ENCODE data around the gene KCNK2. TPM values are rescaled to one million over a fixed set of nuclear protein-coding genes. Genes with fewer than 3 reads are reported as not detected.

The KCNK2 gene
- polyA plus RNA-seq, 3 donors, result not detected

DNA sequence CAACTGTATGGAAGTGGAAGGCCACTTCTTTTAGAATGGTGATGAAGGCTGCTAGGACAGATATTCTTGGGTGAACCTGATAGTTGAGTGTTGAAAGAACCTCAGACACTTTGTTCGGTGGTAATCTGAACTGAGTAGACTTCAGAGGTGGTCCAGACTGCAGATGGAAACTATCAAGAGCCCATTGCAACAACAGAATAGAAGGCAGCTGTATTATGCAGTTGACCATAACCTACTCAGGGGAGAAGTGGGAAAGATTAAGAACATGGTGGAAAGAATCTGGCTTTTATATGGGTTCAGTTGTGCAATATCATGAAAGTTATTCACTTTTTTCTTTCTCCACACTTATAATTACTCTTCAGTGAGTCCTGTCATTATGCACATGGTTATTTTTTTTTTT, 194.0 kb downstream of the KCNK2 start:
- H3K27ac Mint-ChIP-seq, result no peak overlapping the region
- Histone ChIP-seq H3K9ac (ENCODE audit: insufficient read depth, low read length, poor library complexity, severe bottlenecking) (no peak overlapping the region), H3K27me3 (ENCODE audit: control insufficient read depth in 2 of 2, insufficient read depth in 2 of 2, low read length in 2 of 2) (no peaks in the 10 kb centered on the region), H3K36me3 (replicated peaks in 1 of 2; ENCODE audit: control insufficient read depth in 1 of 2, insufficient read depth in 2 of 2, low read length in 2 of 2) (no peaks in the 10 kb centered on the region), H3K4me2 (replicated peaks; ENCODE audit: extremely low read depth, low read length, poor library complexity, severe bottlenecking) (no peak overlapping the region), H4K20me1 (ENCODE audit: insufficient read depth, low read length) (no peaks in the 10 kb centered on the region), H2AFZ (ENCODE audit: insufficient read depth, low read depth, low read length, poor library complexity, severe bottlenecking) (no peak overlapping the region), H3K79me2 (ENCODE audit: insufficient read depth, low read length) (no peaks in the 10 kb centered on the region), H3K9me3 (replicated peaks in 1 of 2; ENCODE audit: control insufficient read depth in 1 of 2, insufficient read depth in 1 of 2, low read length in 2 of 2) (no peaks in the 10 kb centered on the region), H3K4me1 (ENCODE audit: control insufficient read depth in 1 of 2, insufficient read depth in 2 of 2, low read length in 2 of 2) (no peaks in the 10 kb centered on the region), H3K4me3 (replicated peaks in 1 of 3; ENCODE audit: low read depth in 2 of 3, low read length in 3 of 3) (no peak overlapping the region), H3K27ac (ENCODE audit: low read depth in 1 of 2, low read length in 2 of 2) (no peak overlapping the region)
- peaks cover 0 to 8% (median 2%) of the 10 kb centered on the region in 7 donors for H3K9me3 Mint-ChIP-seq
- peaks cover 0 to 1% (median 0%) of the 10 kb centered on the region in 3 donors for H3K27me3 Mint-ChIP-seq (ENCODE audit: low read depth in 3 of 3)
- no peaks in the 10 kb centered on the region for H3K36me3 Mint-ChIP-seq
- no peak for DNase-seq
- intact Hi-C loops (cut with micrococcal nuclease), result no loop called here
- 86% methylated on average over 1 of the region's 1 CpG for WGBS (ENCODE audit: insufficient coverage)
- no peak overlapping the region for H3K4me3 Mint-ChIP-seq
- H3K4me1 Mint-ChIP-seq, result no peaks in the 10 kb centered on the region
- TF ChIP-seq, protein P1, sequence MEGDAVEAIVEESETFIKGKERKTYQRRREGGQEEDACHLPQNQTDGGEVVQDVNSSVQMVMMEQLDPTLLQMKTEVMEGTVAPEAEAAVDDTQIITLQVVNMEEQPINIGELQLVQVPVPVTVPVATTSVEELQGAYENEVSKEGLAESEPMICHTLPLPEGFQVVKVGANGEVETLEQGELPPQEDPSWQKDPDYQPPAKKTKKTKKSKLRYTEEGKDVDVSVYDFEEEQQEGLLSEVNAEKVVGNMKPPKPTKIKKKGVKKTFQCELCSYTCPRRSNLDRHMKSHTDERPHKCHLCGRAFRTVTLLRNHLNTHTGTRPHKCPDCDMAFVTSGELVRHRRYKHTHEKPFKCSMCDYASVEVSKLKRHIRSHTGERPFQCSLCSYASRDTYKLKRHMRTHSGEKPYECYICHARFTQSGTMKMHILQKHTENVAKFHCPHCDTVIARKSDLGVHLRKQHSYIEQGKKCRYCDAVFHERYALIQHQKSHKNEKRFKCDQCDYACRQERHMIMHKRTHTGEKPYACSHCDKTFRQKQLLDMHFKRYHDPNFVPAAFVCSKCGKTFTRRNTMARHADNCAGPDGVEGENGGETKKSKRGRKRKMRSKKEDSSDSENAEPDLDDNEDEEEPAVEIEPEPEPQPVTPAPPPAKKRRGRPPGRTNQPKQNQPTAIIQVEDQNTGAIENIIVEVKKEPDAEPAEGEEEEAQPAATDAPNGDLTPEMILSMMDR (IDR thresholded peaks at IDR 0.05), result no peak

DNA sequence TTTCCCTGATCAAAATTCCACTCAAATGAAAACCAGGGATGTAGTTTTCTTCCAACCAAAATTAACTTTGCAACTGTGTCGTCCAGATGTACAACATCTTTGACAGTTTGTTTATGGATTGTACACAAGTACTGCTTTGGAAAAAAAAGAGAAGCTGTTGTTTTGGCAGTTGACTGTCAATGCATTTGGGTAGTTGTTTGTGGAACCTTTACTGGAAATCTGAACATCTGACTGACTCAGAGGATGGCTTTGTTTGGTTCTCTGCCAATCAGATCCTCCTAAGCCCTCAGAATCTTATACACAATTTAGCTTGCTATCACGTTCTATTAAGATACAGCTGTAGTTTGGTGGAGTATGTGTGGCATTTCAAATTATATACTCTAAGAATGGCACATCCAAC, 195.0 kb downstream of the KCNK2 start:
- no peak overlapping the region for H3K27ac Mint-ChIP-seq
- Histone ChIP-seq H3K4me1 (ENCODE audit: control insufficient read depth in 1 of 2, insufficient read depth in 2 of 2, low read length in 2 of 2) (no peaks in the 10 kb centered on the region), H3K36me3 (replicated peaks in 1 of 2; ENCODE audit: control insufficient read depth in 1 of 2, insufficient read depth in 2 of 2, low read length in 2 of 2) (no peaks in the 10 kb centered on the region), H3K4me3 (replicated peaks in 1 of 3; ENCODE audit: low read depth in 2 of 3, low read length in 3 of 3) (no peak overlapping the region), H3K27ac (ENCODE audit: low read depth in 1 of 2, low read length in 2 of 2) (no peak overlapping the region), H3K4me2 (replicated peaks; ENCODE audit: extremely low read depth, low read length, poor library complexity, severe bottlenecking) (no peak overlapping the region), H3K9me3 (replicated peaks in 1 of 2; ENCODE audit: control insufficient read depth in 1 of 2, insufficient read depth in 1 of 2, low read length in 2 of 2) (no peaks in the 10 kb centered on the region), H3K27me3 (ENCODE audit: control insufficient read depth in 2 of 2, insufficient read depth in 2 of 2, low read length in 2 of 2) (no peaks in the 10 kb centered on the region), H3K79me2 (ENCODE audit: insufficient read depth, low read length) (no peaks in the 10 kb centered on the region), H2AFZ (ENCODE audit: insufficient read depth, low read depth, low read length, poor library complexity, severe bottlenecking) (no peak overlapping the region), H3K9ac (ENCODE audit: insufficient read depth, low read length, poor library complexity, severe bottlenecking) (no peak overlapping the region), H4K20me1 (ENCODE audit: insufficient read depth, low read length) (no peaks in the 10 kb centered on the region)
- TF ChIP-seq, protein P1 (IDR thresholded peaks at IDR 0.05), result no peak
- intact Hi-C loops (cut with micrococcal nuclease), result no loop called here
- peaks cover 0 to 1% (median 0%) of the 10 kb centered on the region in 3 donors for H3K27me3 Mint-ChIP-seq (ENCODE audit: low read depth in 3 of 3)
- peaks cover 0 to 5% (median 0%) of the 10 kb centered on the region in 7 donors for H3K9me3 Mint-ChIP-seq
- H3K4me3 Mint-ChIP-seq, result no peak overlapping the region
- WGBS (ENCODE audit: insufficient coverage), result no CpG with 5 or more reads among the region's 2 CpGs
- no peaks in the 10 kb centered on the region for H3K4me1 Mint-ChIP-seq
- no peak for DNase-seq
- H3K36me3 Mint-ChIP-seq, result no peaks in the 10 kb centered on the region

All from CD14-positive monocyte (primary cell).